Endothelial cell (in vitro differentiated cells): Measurements from ENCODE around the gene PHKG1. TPM values are rescaled to one million over a fixed set of nuclear protein-coding genes. Genes with fewer than 3 reads are reported as not detected.
"Not testable (repeated sequence)": the region's sequence is repeated elsewhere in the genome, so short reads cannot be mapped to it uniquely, and the experiment has no call there.

Source experiments
- DNase-seq: peaks from one replicate; pipeline ENCODE4 v3.0.0; 2021; ENCODE audit warnings: low spot score
- H3K27ac Mint-ChIP-seq: one replicate; pipeline ENCODE4 v1.8.0; 2021; ENCODE audit warnings: mixed read lengths, inconsistent platforms; ENCODE audit not compliant: unreplicated experiment
- H3K27me3 Mint-ChIP-seq: one replicate; pipeline ENCODE4 v1.8.0; 2021; ENCODE audit warnings: mild to moderate bottlenecking, moderate library complexity, mixed read lengths, inconsistent platforms; ENCODE audit not compliant: unreplicated experiment
- H3K36me3 Mint-ChIP-seq: one replicate; pipeline ENCODE4 v1.8.0; 2021; ENCODE audit warnings: mild to moderate bottlenecking, low read depth, mixed read lengths, inconsistent platforms; ENCODE audit not compliant: unreplicated experiment
- H3K4me1 Mint-ChIP-seq: one replicate; pipeline ENCODE4 v1.8.0; 2021; ENCODE audit warnings: mild to moderate bottlenecking, mixed read lengths, inconsistent platforms; ENCODE audit not compliant: unreplicated experiment
- H3K4me3 Mint-ChIP-seq: one replicate; pipeline ENCODE4 v1.8.0; 2021; ENCODE audit warnings: mild to moderate bottlenecking, mixed read lengths, inconsistent platforms; ENCODE audit not compliant: unreplicated experiment
- H3K9me3 Mint-ChIP-seq: one replicate; pipeline ENCODE4 v1.8.0; 2021; ENCODE audit warnings: mixed read lengths, inconsistent platforms; ENCODE audit not compliant: unreplicated experiment
- total RNA-seq: library from RNA; stranded (reverse); fragmentation: NEBNext Ultra II Directional; extraction: Animal tissue kit (Norgen Biotek cat#: 25700); gene quantifications from one replicate; pipeline ENCODE4 v1.2.1, GENCODE V29; 2021; ENCODE audit not compliant: unreplicated experiment
- TF ChIP-seq, protein P1 (sequence below): fragments of 200-600 bp; sonication (generic); IDR thresholded peaks from one replicate; pipeline ENCODE4 v1.5.0; 2021; ENCODE audit warnings: antibody characterized with exemption; ENCODE audit not compliant: unreplicated experiment

Gene PHKG1
- total RNA-seq, 1 donor from 2014 or later = not detected

DNA sequence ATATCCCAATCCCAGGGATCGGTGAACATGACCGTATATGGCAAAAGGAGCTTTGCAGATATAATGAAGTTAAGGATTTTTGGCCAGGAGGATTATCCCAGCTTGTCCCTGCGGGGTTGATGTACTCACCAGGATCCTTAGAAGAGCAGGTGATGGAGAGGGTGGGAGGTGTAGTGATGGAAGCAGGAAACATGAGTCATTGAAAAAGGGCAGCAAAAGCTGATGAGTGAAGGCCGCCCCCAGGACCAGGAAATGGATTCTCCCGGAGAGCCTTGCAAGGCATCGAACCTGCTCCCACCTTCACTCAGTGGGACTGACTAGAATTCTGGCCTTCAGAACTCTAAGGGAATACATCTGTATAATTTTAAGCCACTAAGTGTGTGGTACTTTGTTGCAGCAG lies 28.7 kb upstream of the PHKG1 start:
- peaks cover 2% of the 10 kb centered on the region for H3K27me3 Mint-ChIP-seq
- DNase-seq = no peak
- H3K36me3 Mint-ChIP-seq = peaks cover 3% of the 10 kb centered on the region
- peaks cover 34% of the 10 kb centered on the region for H3K9me3 Mint-ChIP-seq
- no peak overlapping the region for H3K27ac Mint-ChIP-seq
- H3K4me1 Mint-ChIP-seq = no peaks in the 10 kb centered on the region
- no peak overlapping the region for H3K4me3 Mint-ChIP-seq
- TF ChIP-seq, protein P1, sequence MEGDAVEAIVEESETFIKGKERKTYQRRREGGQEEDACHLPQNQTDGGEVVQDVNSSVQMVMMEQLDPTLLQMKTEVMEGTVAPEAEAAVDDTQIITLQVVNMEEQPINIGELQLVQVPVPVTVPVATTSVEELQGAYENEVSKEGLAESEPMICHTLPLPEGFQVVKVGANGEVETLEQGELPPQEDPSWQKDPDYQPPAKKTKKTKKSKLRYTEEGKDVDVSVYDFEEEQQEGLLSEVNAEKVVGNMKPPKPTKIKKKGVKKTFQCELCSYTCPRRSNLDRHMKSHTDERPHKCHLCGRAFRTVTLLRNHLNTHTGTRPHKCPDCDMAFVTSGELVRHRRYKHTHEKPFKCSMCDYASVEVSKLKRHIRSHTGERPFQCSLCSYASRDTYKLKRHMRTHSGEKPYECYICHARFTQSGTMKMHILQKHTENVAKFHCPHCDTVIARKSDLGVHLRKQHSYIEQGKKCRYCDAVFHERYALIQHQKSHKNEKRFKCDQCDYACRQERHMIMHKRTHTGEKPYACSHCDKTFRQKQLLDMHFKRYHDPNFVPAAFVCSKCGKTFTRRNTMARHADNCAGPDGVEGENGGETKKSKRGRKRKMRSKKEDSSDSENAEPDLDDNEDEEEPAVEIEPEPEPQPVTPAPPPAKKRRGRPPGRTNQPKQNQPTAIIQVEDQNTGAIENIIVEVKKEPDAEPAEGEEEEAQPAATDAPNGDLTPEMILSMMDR = no peak

DNA sequence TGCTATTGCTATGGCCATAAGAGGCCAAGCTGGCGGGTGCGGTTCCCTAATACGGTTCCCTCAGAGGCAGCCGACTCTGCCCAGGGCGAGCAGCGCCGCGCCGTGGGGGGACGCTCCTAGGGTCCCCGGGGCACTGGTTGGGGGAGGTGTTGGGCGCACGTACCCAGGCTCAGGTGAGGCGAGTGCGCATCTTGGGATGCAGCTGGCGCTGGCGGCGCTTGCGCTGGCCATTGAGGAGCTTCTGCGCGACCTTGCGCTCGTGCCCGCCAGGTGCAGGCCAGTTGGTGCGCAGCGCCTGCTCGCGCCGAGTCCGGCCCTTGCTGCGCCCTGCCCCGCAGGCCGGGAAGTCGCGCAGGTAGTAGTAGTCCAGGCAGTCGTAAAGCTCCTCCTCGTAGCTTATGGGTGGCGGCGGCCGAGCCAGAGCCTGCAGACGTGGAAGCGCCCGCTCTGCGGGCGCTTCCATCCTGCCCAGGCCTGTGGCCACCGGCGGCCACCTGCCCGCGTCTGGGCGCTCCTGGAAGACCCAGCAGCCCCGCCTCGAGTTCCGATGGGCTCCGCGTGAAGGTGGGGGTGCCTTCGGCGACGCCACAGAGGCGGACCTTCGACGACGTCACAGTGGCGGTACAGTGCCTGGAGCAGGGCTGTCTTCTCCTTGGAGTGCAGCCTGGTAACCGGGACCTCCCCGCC lies 23.2 kb upstream of the PHKG1 start, which contains the start of gene NUPR2:
Gene NUPR2 (minus strand): TSS at position 566 of the 687 bp plus-strand sequence. CDS start 103 bp downstream, at position 463.
- Mint-ChIP-seq H3K36me3 (no peaks in the 10 kb centered on the region), H3K27ac (no peak within 1 kb of the TSS), H3K4me3 (no peak within 1 kb of the TSS), H3K9me3 (peaks cover 11% of the 10 kb centered on the region), H3K27me3 (peaks cover 1% of the 10 kb centered on the region), H3K4me1 (no peaks in the 10 kb centered on the region)
- no peak for DNase-seq
- TF ChIP-seq, protein P1 = no peak

DNA sequence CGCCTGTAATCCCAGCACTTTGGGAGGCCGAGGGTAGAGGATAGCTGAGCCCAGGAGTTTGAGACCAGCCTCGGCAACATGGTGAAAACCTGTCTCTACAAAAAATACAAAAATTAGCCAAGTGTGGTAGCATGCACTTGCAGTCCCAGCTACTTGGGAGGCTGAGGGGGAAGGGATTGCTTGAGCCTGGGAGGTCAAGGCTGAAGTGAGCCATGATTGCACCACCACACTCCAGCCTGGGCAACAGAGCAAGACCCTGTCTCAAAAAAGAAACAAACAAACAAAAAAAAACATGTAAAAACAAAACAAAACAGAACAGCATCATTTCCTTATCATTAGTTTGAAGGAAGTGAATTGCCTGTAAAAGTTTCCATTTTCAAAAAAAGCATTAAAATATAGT lies 19.5 kb upstream of the PHKG1 start:
- H3K4me3 Mint-ChIP-seq, H3K27ac Mint-ChIP-seq, DNase-seq, H3K9me3 Mint-ChIP-seq, H3K27me3 Mint-ChIP-seq, H3K4me1 Mint-ChIP-seq, H3K36me3 Mint-ChIP-seq: not testable (repeated sequence)

DNA sequence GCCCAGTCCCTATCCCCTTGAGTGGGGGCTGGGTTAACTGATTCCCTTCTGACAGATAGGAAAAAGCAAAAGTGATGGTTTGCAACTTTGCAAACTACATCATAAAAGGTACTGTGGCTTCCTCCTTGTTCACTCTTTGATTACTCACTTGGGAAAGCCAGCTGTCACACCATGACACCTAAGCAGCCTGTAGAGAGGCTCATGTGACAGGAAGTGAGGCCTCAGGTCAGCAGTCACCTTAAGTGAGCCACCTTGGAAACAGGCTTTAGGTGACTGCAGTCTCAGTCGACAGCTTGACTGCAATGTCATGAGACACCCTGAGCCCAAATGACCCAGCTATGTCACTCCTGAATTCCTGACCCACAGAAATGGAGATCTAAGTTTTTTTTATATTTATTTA lies 17.9 kb upstream of the PHKG1 start:
- Mint-ChIP-seq H3K27ac (no peak overlapping the region), H3K4me3 (no peak overlapping the region)

DNA sequence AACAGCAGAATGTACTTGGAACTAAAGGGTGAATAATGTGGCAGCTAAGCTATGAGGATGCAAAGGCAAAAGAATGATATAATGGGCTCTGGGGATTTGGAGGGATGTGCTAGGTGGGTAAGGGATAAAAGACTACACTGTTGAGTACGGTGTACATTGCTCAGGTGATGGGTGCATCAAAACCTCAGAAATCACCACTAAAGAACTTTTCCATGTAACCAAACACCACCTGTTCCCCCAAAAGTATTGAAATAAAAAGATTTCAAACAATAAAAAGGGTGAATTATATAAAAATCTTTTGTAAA lies 15.2 kb upstream of the PHKG1 start:
- DNase-seq = no peak
- no peaks in the 10 kb centered on the region for H3K4me1 Mint-ChIP-seq
- no peaks in the 10 kb centered on the region for H3K36me3 Mint-ChIP-seq
- TF ChIP-seq, protein P1 = no peak
- no peak overlapping the region for H3K4me3 Mint-ChIP-seq
- H3K9me3 Mint-ChIP-seq = peaks cover 19% of the 10 kb centered on the region
- H3K27me3 Mint-ChIP-seq = peaks cover 3% of the 10 kb centered on the region
- no peak overlapping the region for H3K27ac Mint-ChIP-seq

More for the DNA sequence above, 17.9 kb upstream of the PHKG1 start:
- TF ChIP-seq, protein P1 = no peak
- Mint-ChIP-seq H3K36me3 (no peaks in the 10 kb centered on the region), H3K27me3 (peaks cover 3% of the 10 kb centered on the region), H3K4me1 (no peaks in the 10 kb centered on the region), H3K9me3 (peaks cover 19% of the 10 kb centered on the region)
- DNase-seq = no peak
